HL-60 (cell line): ENCODE results near the gene GTF2H4.
"Not testable (repeated sequence)": the region's sequence is repeated elsewhere in the genome, so short reads cannot be mapped to it uniquely, and the experiment has no call there.

ENCODE experiments used
- DNase-seq, 2 experiments: peaks; one replicate each; pipeline ENCODE4 v3.0.0-alpha.2; 2010 to 2020; ENCODE audit warnings: low read depth in 1 of 2, low spot score in 1 of 2
- H3K27ac ChIP-seq: fragments of 250-450 bp; sonication (Bioruptor Pico); replicated peaks from 2 replicates; pipeline ENCODE4 v1.5.1; 2020; ENCODE audit warnings: mild to moderate bottlenecking, moderate library complexity
- H3K27me3 ChIP-seq: fragments of 250-450 bp; sonication (Bioruptor Pico); 2 replicates; pipeline ENCODE4 v1.5.1; 2021; ENCODE audit warnings: mild to moderate bottlenecking, moderate library complexity; ENCODE audit not compliant: insufficient read depth, poor library complexity, severe bottlenecking
- H3K4me3 ChIP-seq: replicated peaks from 2 replicates; pipeline ENCODE4 v1.5.1; 2011; ENCODE audit warnings: mild to moderate bottlenecking, control low read depth, low read length; ENCODE audit not compliant: insufficient read depth
- GABPA ChIP-seq: IDR thresholded peaks from 2 replicates; pipeline ENCODE4 v1.6.1; 2012; ENCODE audit warnings: low read depth
- POLR2AphosphoS5 ChIP-seq: IDR thresholded peaks from 2 replicates; pipeline ENCODE4 v1.6.1; 2012; ENCODE audit warnings: low read depth
- SPI1 ChIP-seq: IDR thresholded peaks from 2 replicates; pipeline ENCODE4 v1.6.1; 2012; ENCODE audit warnings: low read depth, mild to moderate bottlenecking, borderline replicate concordance
- TF ChIP-seq, protein P1 (sequence below): IDR thresholded peaks from 2 replicates; pipeline ENCODE4 v1.6.1; 2012; ENCODE audit warnings: low read depth; ENCODE audit not compliant: insufficient replicate concordance
- TF ChIP-seq, protein P2 (sequence below): IDR thresholded peaks from one replicate; pipeline ENCODE4 v1.5.1; 2011; ENCODE audit warnings: low read length, control low read depth, inconsistent platforms; ENCODE audit not compliant: insufficient read depth

The GTF2H4 gene

DNA sequence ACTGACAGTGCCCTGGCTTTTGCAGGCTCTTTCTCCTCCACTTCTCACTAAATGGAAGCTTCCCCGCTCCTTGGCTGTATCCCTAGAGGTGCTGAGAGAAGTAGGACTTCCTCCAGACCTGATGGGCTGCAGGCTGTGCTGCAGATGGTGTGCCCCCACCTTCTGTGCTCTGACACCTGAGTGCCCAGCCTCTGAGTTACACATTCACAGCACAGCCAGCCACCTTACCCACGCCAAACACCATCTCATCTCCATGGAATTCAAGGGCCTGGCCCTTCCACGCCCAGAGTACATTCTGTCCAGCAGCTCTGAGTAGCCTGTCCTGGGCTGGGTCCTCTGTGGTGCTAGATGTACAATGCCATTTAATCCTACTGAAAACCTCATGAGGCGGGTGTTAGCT lies 18.6 kb downstream of the GTF2H4 start:
- TF ChIP-seq GABPA: no peak
- no peak for TF ChIP-seq POLR2AphosphoS5
- TF ChIP-seq SPI1: no peak
- TF ChIP-seq, protein P1, sequence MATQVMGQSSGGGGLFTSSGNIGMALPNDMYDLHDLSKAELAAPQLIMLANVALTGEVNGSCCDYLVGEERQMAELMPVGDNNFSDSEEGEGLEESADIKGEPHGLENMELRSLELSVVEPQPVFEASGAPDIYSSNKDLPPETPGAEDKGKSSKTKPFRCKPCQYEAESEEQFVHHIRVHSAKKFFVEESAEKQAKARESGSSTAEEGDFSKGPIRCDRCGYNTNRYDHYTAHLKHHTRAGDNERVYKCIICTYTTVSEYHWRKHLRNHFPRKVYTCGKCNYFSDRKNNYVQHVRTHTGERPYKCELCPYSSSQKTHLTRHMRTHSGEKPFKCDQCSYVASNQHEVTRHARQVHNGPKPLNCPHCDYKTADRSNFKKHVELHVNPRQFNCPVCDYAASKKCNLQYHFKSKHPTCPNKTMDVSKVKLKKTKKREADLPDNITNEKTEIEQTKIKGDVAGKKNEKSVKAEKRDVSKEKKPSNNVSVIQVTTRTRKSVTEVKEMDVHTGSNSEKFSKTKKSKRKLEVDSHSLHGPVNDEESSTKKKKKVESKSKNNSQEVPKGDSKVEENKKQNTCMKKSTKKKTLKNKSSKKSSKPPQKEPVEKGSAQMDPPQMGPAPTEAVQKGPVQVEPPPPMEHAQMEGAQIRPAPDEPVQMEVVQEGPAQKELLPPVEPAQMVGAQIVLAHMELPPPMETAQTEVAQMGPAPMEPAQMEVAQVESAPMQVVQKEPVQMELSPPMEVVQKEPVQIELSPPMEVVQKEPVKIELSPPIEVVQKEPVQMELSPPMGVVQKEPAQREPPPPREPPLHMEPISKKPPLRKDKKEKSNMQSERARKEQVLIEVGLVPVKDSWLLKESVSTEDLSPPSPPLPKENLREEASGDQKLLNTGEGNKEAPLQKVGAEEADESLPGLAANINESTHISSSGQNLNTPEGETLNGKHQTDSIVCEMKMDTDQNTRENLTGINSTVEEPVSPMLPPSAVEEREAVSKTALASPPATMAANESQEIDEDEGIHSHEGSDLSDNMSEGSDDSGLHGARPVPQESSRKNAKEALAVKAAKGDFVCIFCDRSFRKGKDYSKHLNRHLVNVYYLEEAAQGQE: no peak
- TF ChIP-seq, protein P2, sequence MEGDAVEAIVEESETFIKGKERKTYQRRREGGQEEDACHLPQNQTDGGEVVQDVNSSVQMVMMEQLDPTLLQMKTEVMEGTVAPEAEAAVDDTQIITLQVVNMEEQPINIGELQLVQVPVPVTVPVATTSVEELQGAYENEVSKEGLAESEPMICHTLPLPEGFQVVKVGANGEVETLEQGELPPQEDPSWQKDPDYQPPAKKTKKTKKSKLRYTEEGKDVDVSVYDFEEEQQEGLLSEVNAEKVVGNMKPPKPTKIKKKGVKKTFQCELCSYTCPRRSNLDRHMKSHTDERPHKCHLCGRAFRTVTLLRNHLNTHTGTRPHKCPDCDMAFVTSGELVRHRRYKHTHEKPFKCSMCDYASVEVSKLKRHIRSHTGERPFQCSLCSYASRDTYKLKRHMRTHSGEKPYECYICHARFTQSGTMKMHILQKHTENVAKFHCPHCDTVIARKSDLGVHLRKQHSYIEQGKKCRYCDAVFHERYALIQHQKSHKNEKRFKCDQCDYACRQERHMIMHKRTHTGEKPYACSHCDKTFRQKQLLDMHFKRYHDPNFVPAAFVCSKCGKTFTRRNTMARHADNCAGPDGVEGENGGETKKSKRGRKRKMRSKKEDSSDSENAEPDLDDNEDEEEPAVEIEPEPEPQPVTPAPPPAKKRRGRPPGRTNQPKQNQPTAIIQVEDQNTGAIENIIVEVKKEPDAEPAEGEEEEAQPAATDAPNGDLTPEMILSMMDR: no peak
- DNase-seq: no peak
- no peak overlapping the region for H3K4me3 ChIP-seq
- no peak overlapping the region for H3K27ac ChIP-seq
- no peaks in the 10 kb centered on the region for H3K27me3 ChIP-seq

DNA sequence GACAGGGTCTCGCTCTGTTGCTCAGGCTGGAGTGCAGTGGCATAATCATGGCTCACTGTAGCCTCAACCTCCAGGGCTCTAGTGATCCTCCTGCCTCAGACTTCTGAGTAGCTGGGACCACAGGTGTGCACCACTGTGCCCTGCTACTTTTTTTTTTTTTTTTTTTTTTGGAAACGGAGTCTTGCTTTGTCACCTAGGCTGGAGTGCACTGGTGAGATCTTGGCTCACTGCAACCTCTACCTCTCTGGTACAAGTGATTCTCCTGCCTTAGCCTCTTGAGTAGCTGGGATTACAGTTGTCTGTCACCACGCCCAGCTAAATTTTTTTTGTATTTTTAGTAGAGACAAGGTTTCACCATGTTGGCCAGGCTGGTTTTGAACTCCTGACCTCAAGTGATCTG lies 19.1 kb downstream of the GTF2H4 start:
- H3K27me3 ChIP-seq, DNase-seq, H3K27ac ChIP-seq, H3K4me3 ChIP-seq: not testable (repeated sequence)

DNA sequence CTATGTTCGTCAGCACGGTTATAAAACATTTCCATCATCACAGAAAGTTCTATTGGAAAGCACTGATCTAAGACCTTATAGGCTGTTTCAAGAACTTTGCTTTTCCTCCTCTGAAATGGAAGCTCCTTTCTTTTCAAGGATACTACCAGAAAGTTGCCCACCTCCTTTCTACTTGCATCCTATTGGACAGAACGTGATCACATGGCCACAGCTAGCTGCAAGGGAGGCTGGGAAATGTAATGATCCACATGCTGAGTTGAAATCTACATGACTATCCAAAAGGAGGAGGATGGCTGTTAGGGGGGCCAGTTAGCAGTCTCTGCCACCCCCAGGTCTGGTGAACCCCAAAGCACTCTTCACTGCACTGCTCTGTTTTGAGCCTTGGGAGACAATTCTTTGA lies 20.7 kb downstream of the GTF2H4 start:
- TF ChIP-seq, protein P2: no peak
- Histone ChIP-seq H3K4me3 (no peak overlapping the region), H3K27me3 (no peaks in the 10 kb centered on the region), H3K27ac (no peak overlapping the region)
- no peak for DNase-seq

DNA sequence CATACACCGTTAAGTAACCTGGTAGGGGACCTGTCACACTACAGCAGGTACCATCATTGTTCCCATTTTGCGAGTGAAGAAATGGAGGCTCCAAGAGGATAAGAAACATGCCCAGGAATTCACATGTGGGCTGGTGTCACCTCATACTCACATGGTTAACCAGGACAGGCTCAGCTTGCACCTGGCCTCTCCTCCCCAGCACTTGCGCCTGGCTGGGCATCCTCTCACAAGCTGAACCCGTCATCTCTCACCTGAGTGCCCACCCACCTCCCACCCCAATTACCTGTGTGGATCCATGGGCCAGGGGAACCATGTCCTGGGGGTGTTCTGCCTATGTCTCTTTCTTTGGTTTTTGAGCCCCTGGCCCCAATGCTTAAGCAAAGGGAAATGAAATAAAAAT lies 22.5 kb downstream of the GTF2H4 start:
- Histone ChIP-seq H3K27me3 (no peaks in the 10 kb centered on the region), H3K27ac (no peak overlapping the region), H3K4me3 (no peak overlapping the region)
- TF ChIP-seq, protein P1: no peak
- no peak for DNase-seq

DNA sequence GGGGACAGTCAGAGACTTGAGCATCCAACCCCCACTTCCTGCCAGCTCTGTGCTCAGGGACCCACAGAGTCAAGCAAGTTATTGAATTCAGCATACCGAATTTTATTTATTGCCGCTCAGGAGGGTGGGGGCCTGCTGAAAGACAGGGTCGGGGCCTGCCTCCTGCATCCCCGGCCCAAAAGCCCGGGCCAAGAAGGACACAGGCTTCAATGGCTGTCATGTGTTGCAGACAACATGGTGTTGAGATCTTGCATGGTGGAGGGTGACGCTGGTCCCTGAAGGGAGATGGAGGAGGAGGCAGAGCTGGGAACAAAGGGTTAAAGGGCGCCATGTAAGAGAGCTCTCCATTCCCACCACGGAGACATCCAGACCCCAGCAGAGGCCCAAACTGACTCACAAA lies 23.3 kb downstream of the GTF2H4 start:
- no peak for DNase-seq
- Histone ChIP-seq H3K27ac (no peak overlapping the region), H3K27me3 (no peaks in the 10 kb centered on the region), H3K4me3 (no peak overlapping the region)
- TF ChIP-seq POLR2AphosphoS5 (no peak), SPI1 (no peak), GABPA (no peak)
- TF ChIP-seq, protein P1: no peak
- TF ChIP-seq, protein P2: no peak
